ENCODE results near the gene KRT20. TPM values are rescaled to one million over a fixed set of nuclear protein-coding genes. Genes with fewer than 3 reads are reported as not detected.

The KRT20 gene
- total and polyA plus RNA-seq, 2 of the 13 experiments (the other 11 are each of a cell fraction or from before 2014, with no cell fraction given): 0.13 to 0.20 TPM

DNA sequence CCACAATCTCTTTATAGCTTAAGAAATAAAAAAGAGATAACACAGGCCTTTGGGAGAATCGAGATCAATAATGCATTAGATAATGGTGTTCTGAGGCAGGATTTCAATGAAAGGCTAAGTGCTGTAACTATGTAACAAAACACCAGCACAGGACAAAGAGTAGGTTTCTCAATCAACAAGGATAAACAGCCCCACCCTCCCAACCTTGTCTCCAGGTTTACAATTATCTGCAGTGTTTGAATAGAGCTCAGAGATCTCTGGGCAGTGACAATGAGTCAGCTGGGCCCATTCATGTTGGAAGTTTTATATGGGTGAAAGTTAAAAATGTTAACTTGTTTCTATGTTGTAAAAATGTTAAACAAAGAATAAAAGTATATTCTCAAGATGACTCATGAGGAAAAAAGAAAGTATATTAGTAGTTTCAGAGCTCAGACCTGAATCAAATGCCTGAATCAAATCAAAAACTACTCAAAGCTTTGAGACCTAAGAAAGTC, 17.0 kb upstream of the KRT20 start (continued):
- TF ChIP-seq RXRA (CRISPR knock-in tag; IDR thresholded peaks at IDR 0.05) (peak; percentile 55; the same call in 1 of the 2 replicates), SAFB2 (CRISPR knock-in tag; IDR thresholded peaks at IDR 0.05; ENCODE audit: borderline replicate concordance, low read depth) (no peak), HDAC2 (CRISPR knock-in tag; IDR thresholded peaks at IDR 0.05) (peak; percentile 95), KLF9 (CRISPR knock-in tag; IDR thresholded peaks at IDR 0.05; ENCODE audit: low read depth) (peak; percentile 63; the same call in 1 of the 2 replicates), ZNF331 (CRISPR knock-in tag; IDR thresholded peaks at IDR 0.05) (peak; percentile 65; the same call in 1 of the 2 replicates), RFX3 (CRISPR knock-in tag; IDR thresholded peaks at IDR 0.05) (peak; percentile 56), ZNF644 (CRISPR knock-in tag; IDR thresholded peaks at IDR 0.05; ENCODE audit: low read depth) (peak; percentile 89), NRL (CRISPR knock-in tag; IDR thresholded peaks at IDR 0.05; ENCODE audit: borderline replicate concordance) (no peak), ELF1 (CRISPR knock-in tag; IDR thresholded peaks at IDR 0.05) (peak; percentile 31; the same call in 1 of the 2 replicates), SNAPC2 (CRISPR knock-in tag; IDR thresholded peaks at IDR 0.05) (no peak; the same call in 1 of the 2 replicates), SATB2 (CRISPR knock-in tag; IDR thresholded peaks at IDR 0.05) (no peak), IRF2 (CRISPR knock-in tag; IDR thresholded peaks at IDR 0.05) (peak; percentile 94), TEAD3 (CRISPR knock-in tag; optimal IDR thresholded peaks at IDR 0.05; ENCODE audit: borderline replicate concordance) (peak; percentile 89), ZNF460 (CRISPR knock-in tag; IDR thresholded peaks at IDR 0.05; ENCODE audit: borderline replicate concordance) (no peak)
- TF ChIP-seq, protein P1, sequence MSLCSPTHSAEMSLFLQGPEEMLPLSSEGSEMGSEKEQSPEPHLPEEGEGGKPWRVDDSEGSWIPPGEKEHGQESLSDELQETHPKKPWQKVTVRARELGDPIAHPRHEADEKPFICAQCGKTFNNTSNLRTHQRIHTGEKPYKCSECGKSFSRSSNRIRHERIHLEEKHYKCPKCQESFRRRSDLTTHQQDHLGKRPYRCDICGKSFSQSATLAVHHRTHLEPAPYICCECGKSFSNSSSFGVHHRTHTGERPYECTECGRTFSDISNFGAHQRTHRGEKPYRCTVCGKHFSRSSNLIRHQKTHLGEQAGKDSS (CRISPR knock-in tag; IDR thresholded peaks at IDR 0.05; ENCODE audit: borderline replicate concordance, low read depth): 0 out of 2 replicates have a peak, but pooled peaks have one; percentile 27
- TF ChIP-seq, protein P2, sequence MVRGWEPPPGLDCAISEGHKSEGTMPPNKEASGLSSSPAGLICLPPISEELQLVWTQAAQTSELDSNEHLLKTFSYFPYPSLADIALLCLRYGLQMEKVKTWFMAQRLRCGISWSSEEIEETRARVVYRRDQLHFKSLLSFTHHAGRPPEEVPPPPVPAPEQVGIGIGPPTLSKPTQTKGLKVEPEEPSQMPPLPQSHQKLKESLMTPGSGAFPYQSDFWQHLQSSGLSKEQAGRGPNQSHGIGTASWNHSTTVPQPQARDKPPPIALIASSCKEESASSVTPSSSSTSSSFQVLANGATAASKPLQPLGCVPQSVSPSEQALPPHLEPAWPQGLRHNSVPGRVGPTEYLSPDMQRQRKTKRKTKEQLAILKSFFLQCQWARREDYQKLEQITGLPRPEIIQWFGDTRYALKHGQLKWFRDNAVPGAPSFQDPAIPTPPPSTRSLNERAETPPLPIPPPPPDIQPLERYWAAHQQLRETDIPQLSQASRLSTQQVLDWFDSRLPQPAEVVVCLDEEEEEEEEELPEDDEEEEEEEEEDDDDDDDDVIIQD (CRISPR knock-in tag; IDR thresholded peaks at IDR 0.05; ENCODE audit: low read depth): peak; percentile 84
- TF ChIP-seq, protein P3, sequence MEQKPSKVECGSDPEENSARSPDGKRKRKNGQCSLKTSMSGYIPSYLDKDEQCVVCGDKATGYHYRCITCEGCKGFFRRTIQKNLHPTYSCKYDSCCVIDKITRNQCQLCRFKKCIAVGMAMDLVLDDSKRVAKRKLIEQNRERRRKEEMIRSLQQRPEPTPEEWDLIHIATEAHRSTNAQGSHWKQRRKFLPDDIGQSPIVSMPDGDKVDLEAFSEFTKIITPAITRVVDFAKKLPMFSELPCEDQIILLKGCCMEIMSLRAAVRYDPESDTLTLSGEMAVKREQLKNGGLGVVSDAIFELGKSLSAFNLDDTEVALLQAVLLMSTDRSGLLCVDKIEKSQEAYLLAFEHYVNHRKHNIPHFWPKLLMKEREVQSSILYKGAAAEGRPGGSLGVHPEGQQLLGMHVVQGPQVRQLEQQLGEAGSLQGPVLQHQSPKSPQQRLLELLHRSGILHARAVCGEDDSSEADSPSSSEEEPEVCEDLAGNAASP (CRISPR knock-in tag; IDR thresholded peaks at IDR 0.05; ENCODE audit: borderline replicate concordance): peak; percentile 53; the same call in 1 of the 2 replicates
- TF ChIP-seq, protein P4, sequence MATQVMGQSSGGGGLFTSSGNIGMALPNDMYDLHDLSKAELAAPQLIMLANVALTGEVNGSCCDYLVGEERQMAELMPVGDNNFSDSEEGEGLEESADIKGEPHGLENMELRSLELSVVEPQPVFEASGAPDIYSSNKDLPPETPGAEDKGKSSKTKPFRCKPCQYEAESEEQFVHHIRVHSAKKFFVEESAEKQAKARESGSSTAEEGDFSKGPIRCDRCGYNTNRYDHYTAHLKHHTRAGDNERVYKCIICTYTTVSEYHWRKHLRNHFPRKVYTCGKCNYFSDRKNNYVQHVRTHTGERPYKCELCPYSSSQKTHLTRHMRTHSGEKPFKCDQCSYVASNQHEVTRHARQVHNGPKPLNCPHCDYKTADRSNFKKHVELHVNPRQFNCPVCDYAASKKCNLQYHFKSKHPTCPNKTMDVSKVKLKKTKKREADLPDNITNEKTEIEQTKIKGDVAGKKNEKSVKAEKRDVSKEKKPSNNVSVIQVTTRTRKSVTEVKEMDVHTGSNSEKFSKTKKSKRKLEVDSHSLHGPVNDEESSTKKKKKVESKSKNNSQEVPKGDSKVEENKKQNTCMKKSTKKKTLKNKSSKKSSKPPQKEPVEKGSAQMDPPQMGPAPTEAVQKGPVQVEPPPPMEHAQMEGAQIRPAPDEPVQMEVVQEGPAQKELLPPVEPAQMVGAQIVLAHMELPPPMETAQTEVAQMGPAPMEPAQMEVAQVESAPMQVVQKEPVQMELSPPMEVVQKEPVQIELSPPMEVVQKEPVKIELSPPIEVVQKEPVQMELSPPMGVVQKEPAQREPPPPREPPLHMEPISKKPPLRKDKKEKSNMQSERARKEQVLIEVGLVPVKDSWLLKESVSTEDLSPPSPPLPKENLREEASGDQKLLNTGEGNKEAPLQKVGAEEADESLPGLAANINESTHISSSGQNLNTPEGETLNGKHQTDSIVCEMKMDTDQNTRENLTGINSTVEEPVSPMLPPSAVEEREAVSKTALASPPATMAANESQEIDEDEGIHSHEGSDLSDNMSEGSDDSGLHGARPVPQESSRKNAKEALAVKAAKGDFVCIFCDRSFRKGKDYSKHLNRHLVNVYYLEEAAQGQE (IDR thresholded peaks at IDR 0.05; ENCODE audit: borderline replicate concordance in 1 of 2, low read depth in 1 of 2, low read length in 2 of 2): peak in 1 of 2 experiments; percentile 62; a peak in 1 of 4 replicates

Data from HepG2 (cell line).